Activated CD8-positive, alpha-beta memory T cell treated with anti-CD3 and anti-CD28 coated beads, Interleukin-2, amount 50 U/mL, for 1 hour (primary cell): ENCODE measurements around the gene CIC.

Experiments used
- DNase-seq: peaks from one replicate; pipeline ENCODE4 v3.0.0-alpha.2; 2020; ENCODE audit errors: extremely low read depth

Gene CIC

DNA sequence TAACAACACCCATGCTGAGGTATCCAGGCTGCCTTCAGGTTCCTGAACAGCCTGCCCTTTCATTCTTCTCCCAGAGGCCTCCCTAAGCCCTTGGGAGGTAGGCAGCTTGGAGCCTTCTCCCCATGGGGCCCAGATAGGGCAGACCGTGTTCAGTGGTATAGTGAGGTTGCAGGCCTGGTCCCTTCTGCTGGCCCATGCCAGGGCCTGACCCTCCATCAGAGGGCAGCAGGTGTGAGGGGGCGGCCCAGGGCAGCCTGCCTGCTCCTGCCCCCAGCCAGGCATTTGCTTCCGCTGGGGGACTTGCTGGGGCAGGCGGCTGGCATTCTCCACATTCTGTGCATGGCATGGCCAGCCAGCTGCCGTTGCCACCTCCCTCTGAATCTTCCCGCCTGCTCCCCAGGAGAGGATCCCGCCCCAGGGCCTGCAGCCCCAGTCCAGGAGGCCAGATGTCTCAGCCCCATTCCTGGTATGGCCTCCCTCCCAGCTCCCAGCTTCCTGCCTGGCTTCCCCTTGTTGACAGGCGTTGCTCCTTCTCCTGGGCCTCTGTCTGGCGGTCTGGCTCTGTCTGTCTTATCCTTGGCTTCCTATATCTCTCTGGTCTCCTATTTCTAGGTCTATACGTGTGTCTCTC is 8.9 kb downstream of the CIC start:
- DNase-seq, result no peak

DNA sequence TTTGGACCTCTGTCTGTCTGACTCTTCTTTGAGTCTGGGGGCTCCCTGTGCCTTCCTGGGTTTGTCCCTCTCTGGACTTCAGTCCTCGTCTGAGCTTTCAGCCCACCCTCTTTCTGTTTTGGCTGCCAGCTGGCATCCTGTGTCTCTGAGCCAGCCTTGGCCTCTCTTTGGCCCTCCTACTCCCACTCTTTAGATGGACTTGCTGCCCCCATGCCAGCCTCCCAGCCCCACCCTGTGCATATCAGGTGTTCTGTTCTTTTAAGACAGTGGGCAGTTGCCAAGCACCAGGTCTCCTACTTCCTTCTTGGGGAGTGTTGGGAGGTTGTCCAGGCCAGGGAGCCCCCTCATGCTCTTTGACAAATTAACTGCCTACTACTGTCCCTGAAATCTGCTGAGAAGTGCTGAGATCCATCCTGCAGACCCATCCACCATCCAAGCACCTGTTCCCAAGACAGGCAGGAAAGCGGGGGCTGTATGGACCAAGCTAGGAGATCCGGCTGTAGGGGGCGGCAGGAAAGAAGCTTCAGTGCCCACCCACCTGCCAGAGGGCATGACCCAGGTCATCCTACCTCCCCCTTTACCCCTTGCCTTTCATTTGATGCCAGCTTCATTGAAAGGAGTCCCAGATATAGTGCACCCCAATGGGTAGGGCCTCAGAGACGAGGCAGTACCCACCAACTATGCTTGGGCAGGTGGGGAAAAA is 9.6 kb downstream of the CIC start:
- no peak for DNase-seq

DNA sequence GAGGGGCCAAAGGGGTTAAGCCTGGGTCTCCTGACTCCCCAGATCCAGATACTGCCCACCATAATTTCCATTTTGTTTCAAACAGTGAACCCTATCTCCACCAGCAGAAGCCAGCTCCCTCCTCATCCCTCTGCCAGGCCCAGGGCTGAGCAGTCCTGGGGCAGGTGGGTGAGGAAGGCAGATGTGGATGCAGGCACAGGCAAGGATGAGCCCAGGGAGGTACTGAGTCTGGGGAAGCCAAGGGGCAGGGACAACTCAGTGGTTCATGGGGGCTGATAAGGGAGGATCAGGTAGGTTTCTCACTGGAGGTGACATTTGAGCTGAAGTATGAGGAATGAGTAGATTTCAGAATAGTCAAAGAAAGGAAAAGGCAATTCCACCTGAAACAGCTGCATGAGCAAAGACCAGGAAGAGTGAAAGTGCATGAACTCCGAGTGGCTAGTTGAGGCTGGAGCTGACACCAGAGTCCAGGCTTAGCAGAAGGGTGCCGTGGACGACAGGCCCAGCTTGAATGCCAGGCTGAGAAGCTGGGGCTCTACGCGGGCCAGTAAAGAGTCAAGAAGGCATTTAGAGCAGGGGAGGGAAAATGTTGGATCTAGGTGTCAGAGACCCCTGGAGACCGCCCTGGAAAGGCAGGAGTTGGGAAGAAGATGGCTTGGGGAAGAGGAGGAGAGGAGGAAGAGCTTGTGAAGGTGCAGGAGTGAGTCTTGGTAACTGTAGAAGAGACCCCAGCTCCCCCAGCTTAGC is 10.3 kb downstream of the CIC start:
- DNase-seq, result no peak

DNA sequence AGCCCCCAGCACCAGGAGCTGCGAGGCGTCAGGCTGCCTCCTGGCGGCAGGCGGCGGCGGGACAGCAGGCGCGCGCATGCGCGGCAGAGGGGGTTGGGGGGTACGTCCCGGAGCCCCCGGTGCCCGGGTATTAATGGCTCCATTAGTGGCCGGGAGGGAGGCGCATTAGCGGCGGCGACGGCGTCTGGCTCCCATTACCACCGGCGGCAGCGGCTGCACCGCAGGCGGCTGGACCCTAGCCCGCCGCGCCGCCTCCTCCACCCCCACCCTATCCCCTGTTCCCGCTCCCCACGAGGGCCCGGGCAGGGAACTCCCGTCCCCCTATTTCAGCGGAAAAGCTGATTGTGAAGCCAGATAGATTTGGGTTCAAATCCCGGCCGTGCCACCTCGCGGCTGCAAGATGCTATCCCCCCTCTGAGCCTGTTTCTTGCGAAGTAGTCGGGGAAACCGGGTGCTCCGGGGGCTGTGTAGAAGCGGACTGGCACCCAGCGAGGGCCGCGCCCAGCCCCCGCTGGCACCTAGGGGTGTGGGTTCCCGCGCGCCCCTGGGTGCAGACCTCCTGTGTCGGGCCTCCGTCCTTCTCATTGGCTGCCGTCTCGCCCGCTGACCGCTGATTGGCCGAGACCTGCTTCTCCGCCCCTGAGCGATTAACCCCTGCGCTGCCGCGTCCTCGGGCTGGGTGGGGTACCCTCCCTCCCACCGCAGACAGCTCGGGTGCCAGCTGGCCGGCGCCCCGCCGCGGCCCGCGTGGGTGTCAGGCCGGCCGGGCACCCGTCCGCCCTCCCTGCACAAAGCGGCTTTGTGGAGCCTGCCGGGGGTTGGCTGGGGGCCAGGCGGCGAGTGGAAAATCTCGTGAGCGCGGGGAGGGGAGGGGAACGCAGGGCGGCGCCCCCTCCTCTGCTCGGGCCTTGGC is 11.1 kb downstream of the CIC start:
- peak; percentile 55 for DNase-seq

DNA sequence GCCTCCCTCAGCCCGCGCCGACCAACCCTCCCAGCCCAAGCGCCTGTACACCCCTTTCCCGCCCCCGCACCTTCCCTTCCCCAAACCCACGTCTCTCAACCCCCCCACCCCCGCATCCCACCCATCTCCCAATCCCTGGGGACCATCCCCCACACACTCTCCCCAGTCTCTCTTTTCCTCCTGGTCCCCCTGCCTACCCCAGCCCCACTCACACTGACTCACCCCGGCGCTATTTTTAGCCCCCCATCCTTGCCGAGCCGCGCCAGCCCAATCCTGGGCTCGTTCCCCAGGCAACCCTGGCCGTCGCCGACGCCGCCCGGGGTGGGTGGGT is 11.7 kb downstream of the CIC start:
- no peak for DNase-seq

DNA sequence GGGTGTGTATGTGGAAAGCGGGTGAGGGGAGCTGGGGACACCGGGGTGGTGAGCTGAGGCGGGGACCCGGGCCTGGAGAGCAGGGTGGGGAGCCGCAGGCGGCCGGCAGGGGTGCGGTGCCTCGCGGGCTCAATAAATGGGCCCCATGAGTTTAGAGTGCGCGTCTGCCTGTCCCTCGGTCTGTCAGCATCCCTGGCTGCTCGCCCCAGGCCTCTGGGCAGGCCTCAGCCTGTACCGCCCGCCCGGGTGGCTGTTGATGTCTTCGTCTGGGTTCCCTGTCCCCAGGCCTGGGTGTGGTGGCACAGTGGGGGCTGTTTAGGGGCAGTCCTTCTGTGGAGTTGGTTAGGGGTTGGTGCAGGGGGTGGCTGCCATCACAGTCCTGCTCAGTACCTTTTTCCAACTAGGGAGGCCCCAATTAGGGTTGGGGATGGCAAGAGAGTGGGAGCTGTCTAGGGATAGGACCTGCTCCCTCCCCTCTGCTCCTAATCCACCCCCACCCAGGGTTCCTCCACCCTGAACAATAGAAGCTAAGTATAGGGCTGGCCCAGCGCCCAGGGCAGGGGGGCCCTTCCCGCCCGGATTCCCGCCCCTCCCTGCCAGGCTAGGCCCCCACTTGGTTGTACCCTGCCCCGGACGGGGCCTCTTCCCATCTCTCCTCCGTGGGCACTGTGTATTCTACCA is 12.2 kb downstream of the CIC start:
- DNase-seq, result no peak

DNA sequence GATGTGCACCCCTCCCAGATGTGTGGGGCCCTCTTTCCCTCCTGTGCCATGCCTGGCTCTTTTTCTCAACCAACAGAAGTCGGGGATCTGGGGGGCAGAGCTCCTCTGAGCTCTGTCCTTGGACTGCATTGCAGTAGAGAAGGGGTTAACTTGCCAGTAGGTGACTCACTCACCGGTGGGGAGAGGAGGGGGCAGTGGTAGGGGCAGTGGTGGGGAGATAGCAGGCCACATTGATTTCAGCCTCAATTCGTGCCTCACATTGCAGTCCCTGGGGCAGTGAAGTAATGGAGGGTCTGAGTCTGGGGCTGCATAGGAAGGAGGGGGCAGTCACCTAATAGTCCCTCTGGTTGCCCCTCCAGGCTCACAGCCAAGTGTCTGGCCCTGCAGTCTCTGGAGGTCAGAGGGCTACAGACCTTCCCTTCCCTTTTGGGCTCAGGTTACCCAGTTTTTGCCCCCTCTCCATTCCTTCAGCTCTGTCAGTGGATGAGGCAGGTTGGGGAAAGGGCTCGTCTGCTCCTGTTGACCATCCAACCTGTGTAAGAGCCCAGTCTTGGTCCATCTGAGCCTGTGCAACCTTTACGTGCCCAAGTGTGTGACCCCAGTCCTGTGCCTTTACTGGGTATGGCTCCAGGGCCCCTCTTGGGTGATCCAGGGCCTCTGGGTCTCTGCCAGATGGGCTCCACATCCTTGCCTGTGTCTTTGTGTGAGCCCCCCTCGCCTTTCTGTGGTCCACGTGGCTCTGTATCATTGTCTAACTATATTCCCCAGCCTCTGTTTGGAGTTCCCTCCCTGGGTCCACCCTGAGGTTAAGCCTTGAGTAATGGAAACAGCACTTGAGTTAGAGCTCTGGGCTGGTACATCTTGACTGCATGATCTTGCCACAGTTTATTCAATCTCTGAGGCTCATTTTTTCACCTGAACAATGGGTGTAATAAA is 13.0 kb downstream of the CIC start:
- DNase-seq, result no peak

DNA sequence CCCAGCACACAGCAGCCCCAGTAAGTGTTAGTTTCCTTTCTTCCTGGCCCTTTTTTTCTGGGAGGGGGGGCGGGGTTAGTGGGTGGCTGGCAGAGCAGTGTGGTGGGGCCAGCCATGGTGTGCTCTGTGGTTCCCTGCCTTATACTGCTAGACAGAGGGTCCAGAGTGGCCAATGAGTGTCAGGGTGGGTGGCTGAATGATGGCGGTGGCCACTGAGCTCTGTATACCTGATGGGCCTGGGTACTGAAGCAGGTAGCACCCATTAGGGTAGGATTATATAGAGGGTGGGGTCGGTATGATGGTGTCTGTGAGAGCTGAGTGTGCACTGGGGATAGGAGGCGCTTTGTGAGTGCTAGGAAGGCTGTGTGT is 13.8 kb downstream of the CIC start:
- DNase-seq, result no peak

DNA sequence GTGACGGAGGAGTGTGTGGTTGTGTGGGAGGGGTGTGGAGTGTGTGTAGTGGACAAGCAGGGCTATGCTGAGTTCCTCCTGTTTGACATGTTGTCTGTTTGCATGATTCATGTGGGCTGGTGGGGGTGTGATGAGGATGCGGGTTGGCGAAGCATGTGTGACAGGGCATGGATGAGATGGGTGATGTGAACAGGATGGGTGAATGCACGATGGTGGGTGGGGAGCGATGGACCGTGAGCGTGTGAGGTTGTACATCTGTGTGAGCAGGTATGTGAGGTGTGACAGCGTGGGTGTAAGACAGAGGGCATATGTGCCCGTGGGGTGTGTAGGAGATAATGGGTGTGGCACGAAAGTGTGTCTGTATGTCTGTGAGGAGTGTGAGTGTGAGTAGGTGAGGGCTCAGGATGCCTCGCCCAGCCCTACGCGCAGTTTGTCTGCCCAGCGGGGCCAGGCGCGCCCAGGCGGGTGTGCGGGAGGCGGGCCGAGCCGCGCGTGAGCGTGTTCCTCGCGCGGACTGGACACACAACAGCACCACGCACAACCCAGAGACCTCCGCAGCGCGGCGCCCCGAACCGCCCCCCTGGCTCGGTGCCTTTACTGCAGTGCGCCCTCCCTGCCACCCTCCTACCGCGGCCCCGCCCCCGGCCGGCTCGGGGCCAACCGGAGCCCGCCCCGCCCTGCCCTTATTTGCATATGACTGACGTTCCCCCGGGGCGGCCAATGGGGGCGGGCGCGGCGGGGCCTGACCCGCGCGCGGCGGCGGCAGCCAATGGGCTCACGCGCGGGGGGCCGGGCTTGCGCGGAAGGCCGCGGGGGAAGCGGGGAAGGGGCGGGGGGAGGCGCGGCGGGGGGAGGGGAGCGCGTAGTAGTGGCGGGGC is 14.4 kb downstream of the CIC start:
- peak; percentile 84 for DNase-seq

DNA sequence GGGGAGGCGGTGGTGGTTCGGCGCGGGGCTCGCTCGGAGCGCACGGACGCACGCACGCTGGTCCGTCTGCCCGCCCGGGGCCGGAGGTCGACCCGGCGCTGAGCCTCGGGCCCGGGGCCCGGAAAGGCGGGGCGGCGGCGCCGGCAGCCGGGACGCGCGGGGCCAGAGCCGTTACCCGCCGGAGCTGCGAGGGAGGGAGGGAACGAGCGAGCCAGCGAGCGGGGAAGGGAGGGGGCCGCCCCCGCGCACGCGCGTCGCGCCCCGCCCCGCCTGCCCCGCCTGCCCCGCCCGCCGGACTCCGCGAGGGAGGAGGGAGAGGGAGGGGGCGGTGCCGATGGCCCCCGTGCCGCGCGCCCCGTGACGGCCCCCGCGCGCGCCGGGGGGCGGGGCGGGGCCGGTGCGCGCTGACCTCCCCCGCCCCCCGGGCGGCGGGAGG is 15.0 kb downstream of the CIC start:
- DNase-seq, result no peak

DNA sequence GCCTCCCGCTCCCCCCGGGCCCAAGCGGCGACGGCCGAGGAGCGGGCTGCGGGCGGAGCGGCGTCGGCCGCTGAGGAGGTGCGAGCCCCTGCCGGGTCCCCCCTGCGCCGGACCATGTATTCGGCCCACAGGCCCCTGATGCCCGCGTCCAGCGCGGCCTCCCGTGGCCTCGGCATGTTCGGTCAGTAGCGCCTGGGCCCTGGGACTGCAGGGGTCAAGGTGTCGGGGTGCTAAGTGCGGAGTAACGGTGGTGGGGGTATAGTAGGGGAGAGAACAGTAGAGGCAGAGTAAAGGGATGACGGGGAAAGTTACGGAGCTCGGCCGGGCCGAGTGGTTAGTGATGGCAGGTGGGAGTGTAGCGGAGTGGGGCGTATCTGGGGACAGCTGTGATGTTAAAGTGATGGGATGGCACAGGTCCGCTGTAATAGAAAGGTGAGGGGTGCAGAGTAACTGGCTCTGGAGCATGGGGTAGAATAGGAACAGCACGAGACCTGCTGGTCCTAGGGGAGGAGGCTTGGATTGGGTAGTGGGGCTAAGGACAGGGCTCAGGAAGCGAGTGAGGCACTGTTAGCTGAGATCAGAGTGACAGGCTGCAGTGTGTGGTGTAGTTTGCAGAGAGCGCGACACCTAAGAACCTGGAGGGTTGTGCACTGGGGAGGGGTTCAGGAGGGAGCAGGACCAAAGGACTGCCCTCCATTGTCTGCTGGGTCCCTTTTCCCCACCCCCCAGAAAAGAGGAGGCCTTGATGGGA is 15.7 kb downstream of the CIC start:
- DNase-seq, result no peak

DNA sequence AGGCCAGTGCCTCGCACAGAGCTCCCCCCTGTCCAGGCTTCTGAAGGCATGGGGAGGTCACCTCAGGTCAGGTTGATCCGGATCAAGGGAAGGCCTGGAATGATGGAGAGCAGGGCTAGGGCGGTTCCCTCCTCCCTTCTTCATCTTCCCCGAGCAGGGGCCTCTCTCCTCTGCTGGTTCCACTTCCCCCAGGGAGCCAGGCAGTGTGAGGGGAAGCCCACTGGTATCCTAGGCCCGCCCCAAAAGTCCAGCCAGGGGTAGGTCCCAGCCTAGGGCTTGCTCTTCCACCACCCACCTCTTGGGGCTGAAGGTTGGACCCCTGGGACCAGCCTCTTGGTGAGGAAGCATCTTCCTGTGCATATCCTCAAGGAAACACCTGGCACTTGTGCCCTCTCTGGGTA is 16.5 kb downstream of the CIC start:
- no peak for DNase-seq

DNA sequence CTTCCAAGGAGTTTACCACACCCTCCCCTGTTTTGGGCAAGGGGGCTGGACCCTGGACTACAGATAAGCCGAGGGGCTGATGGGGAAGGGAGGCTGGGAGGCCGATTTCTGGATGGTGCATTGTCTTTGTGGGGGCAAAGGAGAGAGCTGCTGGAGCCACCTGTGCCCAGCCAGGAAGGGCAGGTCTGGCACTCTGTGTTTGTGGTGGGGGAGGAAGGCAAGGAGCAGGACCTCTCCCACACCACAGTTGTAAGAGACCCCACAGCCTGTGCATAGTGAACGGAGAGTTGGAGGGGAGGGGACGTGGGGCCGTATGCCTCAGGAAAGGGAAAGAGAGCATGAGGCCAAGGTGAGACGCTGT is 16.9 kb downstream of the CIC start:
- no peak for DNase-seq

DNA sequence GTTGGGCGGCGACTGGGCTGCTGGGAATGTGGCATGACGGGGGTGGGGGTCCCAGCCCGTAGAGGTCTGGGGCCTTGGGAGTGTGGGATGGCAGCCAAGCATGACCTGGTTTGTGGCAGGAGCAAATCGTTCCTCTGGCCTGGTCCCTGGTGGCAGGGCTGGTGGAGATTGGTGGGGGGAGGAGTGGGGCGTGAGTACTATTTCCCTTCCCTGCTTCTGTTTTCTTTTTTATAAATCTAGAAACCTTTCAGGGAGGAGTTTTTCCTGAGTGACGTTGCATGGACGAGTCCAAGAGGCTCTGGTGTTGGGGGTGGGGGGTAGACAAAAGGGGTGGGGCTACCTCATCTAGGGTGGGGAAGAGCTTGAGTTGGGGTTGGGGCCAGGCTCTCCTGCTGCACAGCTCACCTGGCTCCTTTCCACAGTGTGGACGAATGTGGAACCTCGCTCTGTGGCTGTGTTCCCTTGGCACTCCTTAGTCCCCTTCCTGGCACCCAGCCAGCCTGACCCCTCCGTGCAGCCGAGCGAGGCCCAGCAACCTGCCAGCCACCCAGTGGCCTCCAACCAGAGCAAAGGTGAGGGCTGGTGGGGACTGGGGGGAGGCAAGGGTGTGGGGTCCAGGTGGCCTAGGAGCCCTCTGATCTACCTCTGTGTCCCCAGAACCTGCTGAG is 17.4 kb downstream of the CIC start:
- no peak for DNase-seq

DNA sequence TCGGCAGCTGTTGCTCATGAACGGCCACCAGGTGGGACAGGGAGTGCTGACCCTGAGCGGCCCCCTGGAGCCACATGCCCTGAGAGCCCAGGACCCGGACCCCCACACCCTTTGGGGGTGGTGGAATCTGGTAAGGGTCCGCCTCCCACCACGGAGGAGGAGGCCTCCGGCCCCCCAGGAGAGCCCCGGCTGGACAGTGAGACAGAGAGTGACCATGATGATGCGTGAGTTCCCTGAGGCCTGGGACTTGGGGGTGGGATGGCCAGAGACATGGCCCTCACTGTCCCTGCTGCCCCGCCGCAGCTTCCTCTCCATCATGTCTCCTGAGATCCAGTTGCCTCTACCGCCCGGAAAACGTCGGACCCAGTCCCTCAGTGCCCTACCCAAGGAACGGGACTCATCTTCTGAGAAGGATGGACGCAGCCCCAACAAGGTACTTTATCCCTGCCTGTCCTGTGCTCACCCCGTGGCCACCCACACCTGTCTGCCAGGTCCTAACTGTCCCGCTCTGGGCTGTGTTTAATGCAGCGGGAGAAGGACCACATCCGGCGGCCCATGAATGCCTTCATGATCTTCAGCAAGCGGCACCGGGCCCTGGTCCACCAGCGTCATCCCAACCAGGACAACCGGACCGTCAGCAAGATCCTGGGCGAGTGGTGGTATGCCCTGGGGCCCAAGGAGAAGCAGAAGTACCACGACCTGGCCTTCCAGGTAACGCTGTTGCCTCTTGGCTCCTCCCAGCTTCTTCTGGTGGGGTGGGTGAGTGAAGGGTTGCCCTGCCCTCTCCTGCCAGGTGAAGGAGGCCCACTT is 18.2 kb downstream of the CIC start:
- no peak for DNase-seq

DNA sequence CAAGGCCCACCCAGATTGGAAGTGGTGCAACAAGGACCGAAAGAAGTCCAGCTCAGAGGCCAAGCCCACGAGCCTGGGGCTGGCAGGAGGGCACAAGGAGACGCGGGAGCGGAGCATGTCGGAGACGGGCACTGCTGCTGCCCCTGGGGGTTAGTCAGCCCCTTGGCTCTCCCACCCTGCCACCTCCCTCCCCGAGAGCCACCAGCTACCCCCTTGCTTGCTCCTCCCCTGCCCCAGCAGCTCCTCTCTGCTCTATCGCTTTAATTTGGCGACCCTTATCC is 18.7 kb downstream of the CIC start:
- no peak for DNase-seq

DNA sequence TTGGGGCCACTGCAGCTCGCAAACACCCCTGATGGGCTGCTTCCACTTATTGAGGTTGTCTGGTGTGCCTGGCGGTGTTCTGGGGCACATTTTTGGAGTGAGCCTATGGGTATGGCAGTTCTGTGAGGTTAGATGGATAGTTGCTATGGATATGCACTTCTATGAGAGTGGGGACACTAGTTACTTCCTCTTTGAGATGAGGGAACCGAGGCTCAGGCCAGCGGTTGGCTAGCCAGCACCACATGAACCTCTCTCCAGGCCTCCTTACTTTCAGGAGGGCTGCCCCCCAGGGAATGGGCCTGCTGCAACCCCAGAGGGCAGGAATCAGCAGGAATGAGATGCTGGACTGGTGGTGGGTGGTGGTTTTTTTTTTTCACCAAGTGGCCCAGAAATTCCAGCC is 19.3 kb downstream of the CIC start:
- no peak for DNase-seq
